H9 (cell line): ENCODE data around the gene FRMD1. TPM values are rescaled to one million over a fixed set of nuclear protein-coding genes. Genes with fewer than 3 reads are reported as not detected.

Experiments used
- DNase-seq: peaks from one replicate; pipeline ENCODE4 v3.0.0-alpha.2; 2017
- H2AFZ ChIP-seq: one replicate; pipeline ENCODE4 v1.6.1; 2013; ENCODE audit warnings: mild to moderate bottlenecking, low read length, control low read depth, moderate library complexity
- H2AK5ac ChIP-seq: 2 replicates; pipeline ENCODE4 v1.6.1; 2013; ENCODE audit warnings: low read length, control low read depth, mixed read lengths; ENCODE audit not compliant: insufficient read length
- H2BK120ac ChIP-seq: one replicate; pipeline ENCODE4 v1.6.1; 2013; ENCODE audit warnings: low read depth, mild to moderate bottlenecking, low read length, control low read depth, inconsistent platforms; ENCODE audit not compliant: poor library complexity, severe bottlenecking
- H2BK12ac ChIP-seq: 2 replicates; pipeline ENCODE4 v1.6.1; 2013; ENCODE audit warnings: low read length, control low read depth, mixed read lengths, low read depth; ENCODE audit not compliant: insufficient read length
- H2BK15ac ChIP-seq: 2 replicates; pipeline ENCODE4 v1.6.1; 2013; ENCODE audit warnings: low read depth, low read length, control low read depth
- H2BK20ac ChIP-seq: one replicate; pipeline ENCODE4 v1.6.1; 2013; ENCODE audit warnings: low read depth, mild to moderate bottlenecking, low read length, control low read depth, inconsistent platforms; ENCODE audit not compliant: poor library complexity, severe bottlenecking
- H2BK5ac ChIP-seq: 2 replicates; pipeline ENCODE4 v1.6.1; 2013; ENCODE audit warnings: low read length, control low read depth, mixed read lengths; ENCODE audit not compliant: insufficient read length
- H3K14ac ChIP-seq: 2 replicates; pipeline ENCODE4 v1.6.1; 2013; ENCODE audit warnings: low read length, control low read depth; ENCODE audit not compliant: insufficient read depth
- H3K18ac ChIP-seq: 2 replicates; pipeline ENCODE4 v1.6.1; 2013; ENCODE audit warnings: low read depth, mild to moderate bottlenecking, mixed read lengths, low read length, control low read depth; ENCODE audit not compliant: insufficient read length
- H3K23ac ChIP-seq: 2 replicates; pipeline ENCODE4 v1.6.1; 2013; ENCODE audit warnings: low read length, control low read depth, mixed read lengths, low read depth; ENCODE audit not compliant: insufficient read length
- H3K23me2 ChIP-seq: 2 replicates; pipeline ENCODE4 v1.6.1; 2013; ENCODE audit warnings: low read depth, mild to moderate bottlenecking, mixed read lengths, low read length, control low read depth; ENCODE audit not compliant: insufficient read length, poor library complexity, severe bottlenecking
- H3K27ac ChIP-seq: 2 replicates; pipeline ENCODE4 v1.5.1; 2013; ENCODE audit warnings: low read length, control low read depth, mixed read lengths, low read depth; ENCODE audit not compliant: insufficient read length
- H3K27me3 ChIP-seq: 2 replicates; pipeline ENCODE4 v1.6.1; 2013; ENCODE audit warnings: low read length, control low read depth, inconsistent platforms; ENCODE audit not compliant: insufficient read depth
- H3K4ac ChIP-seq: 2 replicates; pipeline ENCODE4 v1.6.1; 2013; ENCODE audit warnings: low read depth, mild to moderate bottlenecking, control low read depth, inconsistent platforms, low read length, moderate library complexity
- H3K4me1 ChIP-seq: 2 replicates; pipeline ENCODE4 v1.6.1; 2013; ENCODE audit warnings: low read length, control low read depth, inconsistent platforms; ENCODE audit not compliant: insufficient read depth
- H3K4me2 ChIP-seq: 2 replicates; pipeline ENCODE4 v1.6.1; 2013; ENCODE audit warnings: low read length, control low read depth, mixed read lengths; ENCODE audit not compliant: insufficient read length, insufficient read depth
- H3K56ac ChIP-seq: 2 replicates; pipeline ENCODE4 v1.6.1; 2013; ENCODE audit warnings: low read depth, mild to moderate bottlenecking, mixed read lengths, low read length, control low read depth; ENCODE audit not compliant: insufficient read length
- H3K79me1 ChIP-seq: 2 replicates; pipeline ENCODE4 v1.6.1; 2013; ENCODE audit warnings: low read depth, mild to moderate bottlenecking, moderate library complexity, low read length, control low read depth, inconsistent platforms; ENCODE audit not compliant: insufficient read depth, poor library complexity, severe bottlenecking
- H3K79me2 ChIP-seq: 2 replicates; pipeline ENCODE4 v1.6.1; 2013; ENCODE audit warnings: low read length, control low read depth, inconsistent platforms; ENCODE audit not compliant: insufficient read depth
- H3K9ac ChIP-seq: 2 replicates; pipeline ENCODE4 v1.6.1; 2013; ENCODE audit warnings: low read length, control low read depth, mixed read lengths; ENCODE audit not compliant: insufficient read length; ENCODE audit errors: extremely low read depth
- H3K9me3 ChIP-seq: one replicate; pipeline ENCODE4 v1.6.1; 2013; ENCODE audit warnings: low read depth, low read length, inconsistent platforms; ENCODE audit not compliant: control insufficient read depth
- H3T11ph ChIP-seq: one replicate; pipeline ENCODE4 v1.6.1; 2013; ENCODE audit warnings: mild to moderate bottlenecking, low read length, control low read depth, inconsistent platforms
- H4K20me1 ChIP-seq: one replicate; pipeline ENCODE4 v1.6.1; 2013; ENCODE audit not compliant: control insufficient read depth, insufficient read length, insufficient read depth
- H4K5ac ChIP-seq: 2 replicates; pipeline ENCODE4 v1.6.1; 2013; ENCODE audit warnings: low read depth, mild to moderate bottlenecking, mixed read lengths, low read length, control low read depth; ENCODE audit not compliant: insufficient read length
- H4K8ac ChIP-seq: replicated peaks from 2 replicates; pipeline ENCODE4 v1.6.1; 2013; ENCODE audit warnings: low read length, control low read depth, mixed read lengths, low read depth; ENCODE audit not compliant: insufficient read length
- H4K91ac ChIP-seq: 2 replicates; pipeline ENCODE4 v1.6.1; 2013; ENCODE audit warnings: low read depth, mild to moderate bottlenecking, moderate library complexity, mixed read lengths, low read length, control low read depth; ENCODE audit not compliant: insufficient read length
- H3K27ac Mint-ChIP-seq, 3 experiments: 2 replicates in 2 of 3; 3 replicates in 1 of 3; pipeline ENCODE4 v1.8.0; 2020 to 2021; ENCODE audit warnings: mixed read lengths in 3 of 3, mild to moderate bottlenecking in 1 of 3, moderate library complexity in 1 of 3
- H3K27me3 Mint-ChIP-seq: 2 replicates; pipeline ENCODE4 v1.8.0; 2021; ENCODE audit warnings: low read depth, mild to moderate bottlenecking, moderate library complexity, mixed read lengths
- H3K36me3 Mint-ChIP-seq, 3 experiments: 2 replicates in 2 of 3; 3 replicates in 1 of 3; pipeline ENCODE4 v1.8.0; 2020 to 2021; ENCODE audit warnings: low read depth in 3 of 3, mixed read lengths in 3 of 3; ENCODE audit not compliant: insufficient read depth in 1 of 3
- H3K4me1 Mint-ChIP-seq, 2 experiments: 2 replicates each; pipeline ENCODE4 v1.8.0; 2020; ENCODE audit warnings: mixed read lengths in 2 of 2
- H3K4me3 Mint-ChIP-seq, 2 experiments: 2 replicates in 1 of 2; 3 replicates in 1 of 2; pipeline ENCODE4 v1.8.0; 2020 to 2021; ENCODE audit warnings: mild to moderate bottlenecking in 2 of 2, mixed read lengths in 2 of 2, moderate library complexity in 1 of 2
- H3K9me3 Mint-ChIP-seq, 2 experiments: 2 replicates in 1 of 2; 3 replicates in 1 of 2; pipeline ENCODE4 v1.8.0; 2020; ENCODE audit warnings: mild to moderate bottlenecking in 2 of 2, mixed read lengths in 2 of 2, moderate library complexity in 1 of 2
- WGBS: extraction: QIAGEN DNeasy Blood & Tissue Kit; methylation state at CpG from one replicate; pipeline ENCODE4 v1.1.7; 2013; ENCODE audit warnings: missing lambda C conversion rate, low lambda C conversion rate, mixed read lengths; ENCODE audit not compliant: insufficient read length; ENCODE audit errors: extremely low coverage; 5-methylcytosine and 5-hydroxymethylcytosine counted together
- total RNA-seq: library from RNA; stranded (reverse); gene quantifications from 2 replicates; pipeline ENCODE4 v1.2.1, GENCODE V29; 2021
- TF ChIP-seq, protein P1 (sequence below): fragments of 200-600 bp; sonication (generic); conservative IDR thresholded peaks from 3 replicates; pipeline ENCODE4 v1.8.0; 2021; ENCODE audit warnings: antibody characterized with exemption, mild to moderate bottlenecking

The FRMD1 gene
- total RNA-seq, 1 experiment from 2014 or later: not detected

DNA sequence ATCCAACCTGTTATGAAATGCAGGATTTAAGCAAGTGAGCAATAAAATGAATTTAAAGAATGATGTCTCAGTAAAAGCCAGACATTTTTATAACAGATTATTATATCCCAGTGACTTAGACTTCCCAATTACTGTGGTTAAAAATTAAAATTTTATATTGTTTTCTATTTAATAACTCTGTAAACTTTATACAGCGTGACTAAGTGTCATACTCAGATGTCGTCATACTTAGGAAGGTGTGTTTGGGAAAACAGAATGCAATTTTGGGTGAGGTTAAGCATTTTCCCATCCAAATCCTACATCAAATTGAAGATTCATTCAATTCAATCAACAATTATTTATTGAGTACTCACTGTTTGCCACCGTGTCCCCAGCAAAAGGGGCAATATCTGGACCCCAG, 31.4 kb upstream of the FRMD1 start:
- Histone ChIP-seq H3K4ac (no peak overlapping the region), H2BK15ac (no peak overlapping the region), H2BK12ac (no peak overlapping the region), H3K79me2 (no peaks in the 10 kb centered on the region), H3K18ac (no peak overlapping the region), H2BK5ac (no peak overlapping the region), H3K27ac (no peak overlapping the region), H3K23me2 (no peaks in the 10 kb centered on the region), H3K9me3 (no peaks in the 10 kb centered on the region), H3K14ac (no peak overlapping the region), H2BK120ac (no peak overlapping the region), H3K4me1 (no peaks in the 10 kb centered on the region), H4K8ac (no peak overlapping the region), H3K79me1 (no peaks in the 10 kb centered on the region), H4K91ac (no peak overlapping the region), H4K20me1 (no peaks in the 10 kb centered on the region), H3K4me2 (no peak overlapping the region), H3K9ac (no peak overlapping the region), H2AK5ac (no peak overlapping the region), H3K56ac (no peak overlapping the region), H4K5ac (no peak overlapping the region), H2AFZ (no peak overlapping the region), H3T11ph (no peak overlapping the region), H3K23ac (no peak overlapping the region), H3K27me3 (no peaks in the 10 kb centered on the region), H2BK20ac (no peak overlapping the region)
- Mint-ChIP-seq H3K36me3 (no peaks in the 10 kb centered on the region), H3K27me3 (peaks cover 2% of the 10 kb centered on the region; the same call in 1 of the 2 replicates), H3K4me3 (no peak overlapping the region), H3K4me1 (peaks cover 7 to 8% of the 10 kb centered on the region in 2 experiments; a peak in 3 of 4 replicates), H3K27ac (no peak overlapping the region), H3K9me3 (no peaks in the 10 kb centered on the region)
- WGBS: no CpG with 5 or more reads among the region's 3 CpGs
- TF ChIP-seq, protein P1, sequence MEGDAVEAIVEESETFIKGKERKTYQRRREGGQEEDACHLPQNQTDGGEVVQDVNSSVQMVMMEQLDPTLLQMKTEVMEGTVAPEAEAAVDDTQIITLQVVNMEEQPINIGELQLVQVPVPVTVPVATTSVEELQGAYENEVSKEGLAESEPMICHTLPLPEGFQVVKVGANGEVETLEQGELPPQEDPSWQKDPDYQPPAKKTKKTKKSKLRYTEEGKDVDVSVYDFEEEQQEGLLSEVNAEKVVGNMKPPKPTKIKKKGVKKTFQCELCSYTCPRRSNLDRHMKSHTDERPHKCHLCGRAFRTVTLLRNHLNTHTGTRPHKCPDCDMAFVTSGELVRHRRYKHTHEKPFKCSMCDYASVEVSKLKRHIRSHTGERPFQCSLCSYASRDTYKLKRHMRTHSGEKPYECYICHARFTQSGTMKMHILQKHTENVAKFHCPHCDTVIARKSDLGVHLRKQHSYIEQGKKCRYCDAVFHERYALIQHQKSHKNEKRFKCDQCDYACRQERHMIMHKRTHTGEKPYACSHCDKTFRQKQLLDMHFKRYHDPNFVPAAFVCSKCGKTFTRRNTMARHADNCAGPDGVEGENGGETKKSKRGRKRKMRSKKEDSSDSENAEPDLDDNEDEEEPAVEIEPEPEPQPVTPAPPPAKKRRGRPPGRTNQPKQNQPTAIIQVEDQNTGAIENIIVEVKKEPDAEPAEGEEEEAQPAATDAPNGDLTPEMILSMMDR: no peak
- DNase-seq: no peak
